Epithelial cell of esophagus (primary cell): ENCODE results near the gene DBN1.

ENCODE experiments used
- DNase-seq: peaks from one replicate; pipeline ENCODE4 v3.0.0; 2010; ENCODE audit warnings: low read depth
- H3K4me3 ChIP-seq: 2 replicates; pipeline ENCODE4 v1.5.1; 2011; ENCODE audit warnings: mild to moderate bottlenecking, low read length, control low read depth
- CTCF ChIP-seq: IDR thresholded peaks from 2 replicates; pipeline ENCODE4 v1.5.1; 2011; ENCODE audit warnings: low read depth, mild to moderate bottlenecking, low read length, control low read depth, inconsistent platforms; ENCODE audit not compliant: insufficient read depth; ENCODE audit errors: missing control alignments

Gene DBN1

GRCh38 chr5:177444106-177445051, 29.1 kb downstream of the DBN1 start:
- no peak for TF ChIP-seq CTCF
- no peak overlapping the region for H3K4me3 ChIP-seq
- DNase-seq = no peak

GRCh38 chr5:177443144-177443983, 30.1 kb downstream of the DBN1 start:
- no peak for DNase-seq
- no peak overlapping the region for H3K4me3 ChIP-seq
- no peak for TF ChIP-seq CTCF

GRCh38 chr5:177442066-177442826, 31.2 kb downstream of the DBN1 start:
- no peak for DNase-seq
- no peak overlapping the region for H3K4me3 ChIP-seq
- no peak for TF ChIP-seq CTCF

GRCh38 chr5:177440990-177441780, 32.2 kb downstream of the DBN1 start:
- no peak for DNase-seq
- no peak for TF ChIP-seq CTCF
- no peak overlapping the region for H3K4me3 ChIP-seq

GRCh38 chr5:177440211-177440989, 33.0 kb downstream of the DBN1 start:
- no peak for TF ChIP-seq CTCF
- H3K4me3 ChIP-seq = no peak overlapping the region
- no peak for DNase-seq
